C4-2B (cell line): Measurements from ENCODE around the gene STK11.

Experiments used
- H3K27ac ChIP-seq: fragments of 450-650 bp; 2 replicates; pipeline ENCODE4 v1.5.1; 2017
- CTCF ChIP-seq: fragments of 450-650 bp; conservative IDR thresholded peaks from 2 replicates; pipeline ENCODE4 v1.5.1; 2017; ENCODE audit warnings: mild to moderate bottlenecking
- ZFX ChIP-seq: fragments of 450-650 bp; IDR thresholded peaks from 2 replicates; pipeline ENCODE4 v1.6.1; 2017

Gene STK11

GRCh38 chr19:1216756-1217155 lies 11.2 kb downstream of the STK11 start:
- TF ChIP-seq CTCF: no peak
- no peak for TF ChIP-seq ZFX
- no peak overlapping the region for H3K27ac ChIP-seq

- TF ChIP-seq ZFX (no peak), CTCF (no peak)
- no peak overlapping the region for H3K27ac ChIP-seq
These were observed 11.8 kb downstream of the STK11 start for GRCh38 chr19:1217366-1217765.

GRCh38 chr19:1218751-1219567 lies 13.4 kb downstream of the STK11 start:
- TF ChIP-seq CTCF: no peak
- TF ChIP-seq ZFX: no peak

GRCh38 chr19:1219786-1220476 lies 14.4 kb downstream of the STK11 start:
- no peak overlapping the region for H3K27ac ChIP-seq
- no peak for TF ChIP-seq CTCF
- TF ChIP-seq ZFX: no peak

More at GRCh38 chr19:1218751-1219567, 13.4 kb downstream of the STK11 start:
- no peak overlapping the region for H3K27ac ChIP-seq

- H3K27ac ChIP-seq: no peak overlapping the region
- TF ChIP-seq ZFX (no peak), CTCF (no peak)
These were observed 14.9 kb downstream of the STK11 start for GRCh38 chr19:1220477-1220930.

- no peak overlapping the region for H3K27ac ChIP-seq
- TF ChIP-seq CTCF: peak; percentile 74
- TF ChIP-seq ZFX: no peak
These were observed 15.7 kb downstream of the STK11 start for GRCh38 chr19:1220976-1221903.
